HCT116 (cell line): Measurements from ENCODE around the gene HRG. TPM values are rescaled to one million over a fixed set of nuclear protein-coding genes. Genes with fewer than 3 reads are reported as not detected.

Source experiments
- ATAC-seq: fragments of 200-7000 bp; cut with Tn5 transposase; 2 replicates; pipeline ENCODE4 v1.9.1; 2020; ENCODE audit warnings: mild to moderate bottlenecking, moderate library complexity
- BruUV-seq: library from RNA; stranded (reverse); fragments of 400-500 nt; replicated peaks from 2 replicates; lab custom pipeline; 2021; lab: Mats Ljungman, UMichigan
- CTCF ChIA-PET: fragments of 300-600 bp; sonication (Branson Sonifier 250); formaldehyde crosslinking; loops from one replicate; lab custom pipeline; 2021; ENCODE audit warnings: antibody characterized with exemption; lab: Charles Lee
- POLR2A ChIA-PET: fragments of 300-600, 350-600 bp; sonication (Branson Sonifier 250); formaldehyde crosslinking; loops from one replicate; lab custom pipeline; 2021; ENCODE audit warnings: antibody characterized with exemption; lab: Charles Lee
- RAD21 ChIA-PET, 2 experiments: fragments of 300-600 bp; sonication (Branson Sonifier 250); formaldehyde crosslinking; loops; one replicate each; lab custom pipeline; 2023; ENCODE audit warnings: low total read pairs in 2 of 2; ENCODE audit not compliant: uncharacterized antibody in 2 of 2, unreplicated experiment in 2 of 2, low non-redundant PET in 1 of 2; lab: Charles Lee
- DNase-seq: peaks from one replicate; pipeline ENCODE4 v3.0.0-alpha.2; 2010; ENCODE audit warnings: low read depth, low spot score
- H2AFZ ChIP-seq: fragments of 200-600 bp; shearing (Covaris generic), sonication (generic); 2 replicates; pipeline ENCODE4 v1.6.1; 2017; ENCODE audit warnings: low read depth, mixed run types, mixed read lengths, antibody characterized with exemption, low read length; ENCODE audit not compliant: poor library complexity, severe bottlenecking
- H3K27ac ChIP-seq: 2 replicates; pipeline ENCODE4 v1.5.1; 2012; ENCODE audit warnings: low read depth, low read length
- H3K27me3 ChIP-seq: fragments of 200-600 bp; sonication (generic); 2 replicates; pipeline ENCODE4 v1.6.1; 2016; ENCODE audit warnings: mixed run types, low read length, mixed read lengths; ENCODE audit not compliant: insufficient read depth
- H3K36me3 ChIP-seq, 2 experiments: fragments of 200-500 bp in 1 of 2; fragments of 200-600 bp in 1 of 2; sonication (Bioruptor generic) in 1 of 2; sonication (generic) in 1 of 2; 2 replicates each; pipeline versions ENCODE4 v1.5.1 to v1.6.1; 2014 to 2016; ENCODE audit warnings: low read length in 2 of 2, inconsistent platforms in 1 of 2, mixed read lengths in 1 of 2, mixed run types in 1 of 2; ENCODE audit not compliant: insufficient read depth in 2 of 2, control insufficient read depth in 1 of 2
- H3K4me1 ChIP-seq, 2 experiments: fragments of 200-600 bp in 1 of 2; sonication (generic) in 1 of 2; 2 replicates each; pipeline versions ENCODE4 v1.5.1 to v1.6.1; 2012 to 2017; ENCODE audit warnings: low read length in 2 of 2, inconsistent platforms in 1 of 2, mild to moderate bottlenecking in 1 of 2, mixed read lengths in 1 of 2, mixed run types in 1 of 2, moderate library complexity in 1 of 2; ENCODE audit not compliant: insufficient read depth in 2 of 2, control insufficient read depth in 1 of 2
- H3K4me2 ChIP-seq: fragments of 200-600 bp; sonication (generic); 2 replicates; pipeline ENCODE4 v1.6.1; 2017; ENCODE audit warnings: mixed run types, low read length, mixed read lengths
- H3K4me3 ChIP-seq, 2 experiments: fragments of 200-600 bp in 1 of 2; sonication (generic) in 1 of 2; replicated peaks in 1 of 2; 2 replicates each; pipeline ENCODE4 v1.5.1; 2011 to 2016; ENCODE audit warnings: low read length in 2 of 2, control low read depth in 1 of 2, low read depth in 1 of 2, mild to moderate bottlenecking in 1 of 2, mixed read lengths in 1 of 2, mixed run types in 1 of 2
- H3K79me2 ChIP-seq: fragments of 200-600 bp; sonication (generic); 2 replicates; pipeline ENCODE4 v1.6.1; 2017; ENCODE audit warnings: mild to moderate bottlenecking, mixed run types, low read length, moderate library complexity, mixed read lengths; ENCODE audit not compliant: insufficient read depth
- H3K9ac ChIP-seq: fragments of 200-600 bp; sonication (generic); 2 replicates; pipeline ENCODE4 v1.6.1; 2016; ENCODE audit warnings: low read length, mixed read lengths
- H3K9me2 ChIP-seq: fragments of 200-600 bp; sonication (generic), shearing (Covaris generic); 2 replicates; pipeline ENCODE4 v1.6.1; 2017; ENCODE audit warnings: mixed run types, mild to moderate bottlenecking, moderate library complexity; ENCODE audit not compliant: insufficient read depth
- H3K9me3 ChIP-seq, 2 experiments: fragments of 200-500 bp in 1 of 2; fragments of 200-600 bp in 1 of 2; sonication (Bioruptor generic) in 1 of 2; sonication (generic) in 1 of 2; 2 replicates each; pipeline ENCODE4 v1.6.1; 2014 to 2017; ENCODE audit warnings: low read length in 2 of 2, mixed read lengths in 2 of 2, inconsistent platforms in 1 of 2, low read depth in 1 of 2, mild to moderate bottlenecking in 1 of 2, mixed run types in 1 of 2, moderate library complexity in 1 of 2; ENCODE audit not compliant: control insufficient read depth in 1 of 2, insufficient read depth in 1 of 2
- H4K20me1 ChIP-seq: fragments of 200-600 bp; sonication (generic), shearing (Covaris generic); 2 replicates; pipeline ENCODE4 v1.6.1; 2017; ENCODE audit warnings: mixed run types, mild to moderate bottlenecking, moderate library complexity; ENCODE audit not compliant: insufficient read depth
- CBX3 ChIP-seq: IDR thresholded peaks from 2 replicates; pipeline ENCODE4 v1.6.1; 2012; ENCODE audit warnings: low read depth
- EGR1 ChIP-seq: IDR thresholded peaks from 2 replicates; pipeline ENCODE4 v1.6.1; 2012; ENCODE audit warnings: low read depth
- ELF1 ChIP-seq: IDR thresholded peaks from 2 replicates; pipeline ENCODE4 v1.6.1; 2012; ENCODE audit warnings: low read depth, borderline replicate concordance
- EZH2 ChIP-seq: fragments of 200-600 bp; sonication (generic); IDR thresholded peaks from 2 replicates; pipeline ENCODE4 v1.6.1; 2017; ENCODE audit warnings: antibody characterized with exemption, mixed run types
- EZH2phosphoT487 ChIP-seq: fragments of 200-600 bp; IDR thresholded peaks from 2 replicates; pipeline ENCODE4 v1.6.1; 2018; ENCODE audit warnings: antibody characterized with exemption, borderline replicate concordance
- FOSL1 ChIP-seq: IDR thresholded peaks from 2 replicates; pipeline ENCODE4 v1.6.1; 2012; ENCODE audit warnings: low read depth
- JUND ChIP-seq: IDR thresholded peaks from 2 replicates; pipeline ENCODE4 v1.6.1; 2012
- SP1 ChIP-seq: IDR thresholded peaks from 2 replicates; pipeline ENCODE4 v1.6.1; 2012; ENCODE audit warnings: low read depth
- YY1 ChIP-seq: IDR thresholded peaks from 2 replicates; pipeline ENCODE4 v1.6.1; 2011; ENCODE audit warnings: low read length, low read depth, moderate library complexity, mild to moderate bottlenecking; ENCODE audit not compliant: insufficient replicate concordance; ENCODE audit errors: extremely low read depth
- intact Hi-C: fragments of 100-400 bp; cut with micrococcal nuclease; formaldehyde crosslinking; loops from 2 replicates; pipeline ENCODE4 v1.10.0; 2022
- total RNA-seq: library from RNA; stranded (reverse); gene quantifications from one replicate; pipeline ENCODE4 v1.2.1, GENCODE V29; 2021; ENCODE audit not compliant: unreplicated experiment

Gene HRG
- total RNA-seq, 1 experiment from 2014 or later, result 0.42 TPM

DNA sequence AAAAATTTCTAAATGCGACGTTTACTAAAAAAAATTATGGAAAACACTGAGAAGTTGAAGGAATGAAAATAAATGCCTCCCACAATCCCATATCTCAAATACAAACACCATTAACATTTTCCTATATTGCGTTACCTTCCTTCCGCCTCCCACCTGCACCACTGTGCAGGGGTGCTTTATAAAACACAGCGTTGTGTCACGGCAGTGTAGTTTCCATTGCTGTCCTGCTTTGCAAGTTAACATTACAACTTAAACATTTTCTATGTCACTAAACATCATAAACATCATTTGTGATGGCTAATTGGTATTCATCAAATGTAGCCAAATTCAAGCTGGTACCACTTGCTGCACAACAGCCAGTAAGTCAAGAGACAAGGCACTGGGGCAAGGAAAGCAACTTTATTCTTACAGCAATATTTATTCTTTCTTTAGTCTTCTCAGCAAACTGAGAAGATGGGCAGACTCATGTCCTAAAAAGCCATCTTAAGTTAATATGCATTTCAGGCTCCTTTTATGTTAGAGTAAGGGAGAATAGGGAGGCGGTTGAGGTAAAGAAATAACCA is 37.9 kb upstream of the HRG start:
- Histone ChIP-seq H3K9ac (no peak overlapping the region), H3K9me3 (no peaks in the 10 kb centered on the region), H3K9me2 (no peaks in the 10 kb centered on the region), H3K36me3 (no peaks in the 10 kb centered on the region), H3K27me3 (no peaks in the 10 kb centered on the region), H2AFZ (no peak overlapping the region), H3K4me1 (no peaks in the 10 kb centered on the region), H4K20me1 (no peaks in the 10 kb centered on the region), H3K79me2 (no peaks in the 10 kb centered on the region), H3K4me3 (no peak overlapping the region), H3K27ac (no peak overlapping the region), H3K4me2 (no peak overlapping the region)
- intact Hi-C loops, result no loop called here
- ATAC-seq, result no peak
- CTCF ChIA-PET, result no interaction called here
- BruUV-seq, result no TSS peak
- RAD21 ChIA-PET, result no interaction called here
- no peak for DNase-seq
- TF ChIP-seq SP1, result no peak
- POLR2A ChIA-PET, result no interaction called here

- no peaks in the 10 kb centered on the region for H3K79me2 ChIP-seq
- no peak overlapping the region for H2AFZ ChIP-seq
- H3K27me3 ChIP-seq, result no peaks in the 10 kb centered on the region
- no peak overlapping the region for H3K4me3 ChIP-seq
- no peak overlapping the region for H3K4me2 ChIP-seq
- no peaks in the 10 kb centered on the region for H3K9me3 ChIP-seq
- ATAC-seq (no peak), DNase-seq (no peak)
- no TSS peak for BruUV-seq
- RAD21 ChIA-PET, result no interaction called here
- H3K4me1 ChIP-seq, result no peaks in the 10 kb centered on the region
- no peak overlapping the region for H3K27ac ChIP-seq
- no peak overlapping the region for H3K9ac ChIP-seq
- H3K9me2 ChIP-seq, result no peaks in the 10 kb centered on the region
- no peak for TF ChIP-seq SP1
- no peak for TF ChIP-seq FOSL1
- TF ChIP-seq EZH2, result no peak
- TF ChIP-seq ELF1, result no peak
- no peak for TF ChIP-seq EGR1
- TF ChIP-seq CBX3, result no peak
- no peak for TF ChIP-seq EZH2phosphoT487
- no peak for TF ChIP-seq YY1
- no peak for TF ChIP-seq JUND
- H4K20me1 ChIP-seq, result no peaks in the 10 kb centered on the region
- intact Hi-C loops, result no loop called here
- POLR2A ChIA-PET, result no interaction called here
- no peaks in the 10 kb centered on the region for H3K36me3 ChIP-seq
- CTCF ChIA-PET, result no interaction called here
Measured at GRCh38 chr3:186628756-186629155, 37.1 kb upstream of the HRG start.
